Adipose tissue (tissue), 3 donors: ENCODE results near the gene PBX1. TPM values are rescaled to one million over a fixed set of nuclear protein-coding genes. Genes with fewer than 3 reads are reported as not detected.

Experiments
- H3K27ac ChIP-seq: one replicate; pipeline ENCODE4 v1.5.1; 2013; ENCODE audit warnings: low read depth, low read length
- WGBS, 3 donors: extraction: QIAGEN DNeasy Blood & Tissue Kit; methylation state at CpG; one replicate each; pipeline ENCODE4 v1.1.7; 2013; 5-methylcytosine and 5-hydroxymethylcytosine counted together
- polyA plus RNA-seq, 3 donors: library from polyadenylated mRNA; stranded (reverse); fragments of 200-250 nt; gene quantifications; one replicate each; pipeline ENCODE4 v1.2.3, GENCODE V29; 2013
- donor health status: healthy with polysubstance abuse.
- donor health status: Bipolar disorder and iron deficiency.
- donor health status: healthy.

PBX1 gene
- polyA plus RNA-seq, 3 donors: 23.8 to 45.7 (median 24.1) TPM

DNA sequence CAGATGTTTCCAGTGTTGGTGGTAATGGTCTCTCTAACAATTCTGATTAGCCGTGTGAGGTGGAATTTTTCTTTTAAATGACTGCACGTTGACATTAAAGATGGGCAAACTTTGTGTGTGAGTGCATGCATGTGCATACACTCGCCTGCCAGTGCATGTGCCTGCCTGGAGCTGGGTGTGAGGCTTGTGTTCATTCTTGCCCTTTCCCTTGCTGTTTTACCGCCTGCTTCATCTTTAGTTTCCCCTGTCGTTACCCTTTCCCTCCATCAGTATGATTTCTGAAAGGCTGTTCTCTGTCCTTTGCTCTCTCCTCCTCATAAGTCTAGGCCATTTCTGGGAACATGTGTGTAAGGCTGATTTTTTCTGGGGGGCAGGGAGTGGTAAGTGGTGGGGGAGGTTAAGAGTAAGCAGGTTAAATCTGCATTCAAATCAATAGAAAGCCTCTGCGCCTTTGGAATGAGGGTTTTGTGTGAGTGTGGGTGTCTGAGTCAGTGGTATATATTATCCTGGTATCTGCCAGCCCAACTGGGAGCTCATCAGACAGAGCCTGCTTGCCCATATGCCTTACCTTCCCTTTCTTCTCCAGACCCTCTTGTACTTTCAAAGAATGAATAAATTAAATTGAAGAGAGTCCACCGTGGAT is 112.5 kb downstream of the PBX1 start:
- WGBS, 3 donors: 50 to 83% (median 82%) methylated on average over 7 of the region's 7 CpGs
- H3K27ac ChIP-seq: no peak overlapping the region

DNA sequence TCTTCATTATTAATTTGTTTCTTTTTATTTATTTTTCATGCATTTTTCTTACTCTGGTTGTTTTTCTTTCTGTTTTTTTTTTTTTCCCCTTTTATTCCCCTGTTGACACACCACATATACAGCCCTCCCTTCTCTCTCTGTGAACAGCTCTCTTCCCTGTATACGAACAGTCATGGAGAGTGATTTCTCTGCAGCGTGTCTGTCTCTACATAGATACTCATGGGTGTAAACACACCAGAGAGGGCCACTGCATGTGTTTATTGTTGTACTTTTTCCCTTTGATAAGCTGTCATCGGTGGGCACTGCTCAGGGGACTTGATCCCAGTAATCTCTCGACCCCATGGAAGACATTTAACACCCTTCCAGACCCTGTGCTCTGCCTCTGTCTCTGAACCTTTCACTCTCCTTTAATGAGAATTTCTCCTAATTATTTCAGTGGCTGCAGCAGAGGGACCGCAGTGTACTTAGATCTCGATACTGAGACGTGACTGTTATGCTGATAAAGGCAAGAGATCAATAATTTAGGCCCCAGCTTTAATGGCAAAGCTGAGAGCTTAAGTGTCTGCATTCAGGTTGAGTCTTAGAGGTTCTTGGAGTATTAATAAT is 113.1 kb downstream of the PBX1 start:
- WGBS, 3 donors: 23 to 74% (median 70%) methylated on average over 7 of the region's 7 CpGs
- no peak overlapping the region for H3K27ac ChIP-seq

GRCh38 chr1:164672588-164672987 is 113.6 kb downstream of the PBX1 start:
- H3K27ac ChIP-seq: no peak overlapping the region
- 46 to 92% (median 84%) methylated on average over 3 of the region's 3 CpGs for WGBS, 3 donors

DNA sequence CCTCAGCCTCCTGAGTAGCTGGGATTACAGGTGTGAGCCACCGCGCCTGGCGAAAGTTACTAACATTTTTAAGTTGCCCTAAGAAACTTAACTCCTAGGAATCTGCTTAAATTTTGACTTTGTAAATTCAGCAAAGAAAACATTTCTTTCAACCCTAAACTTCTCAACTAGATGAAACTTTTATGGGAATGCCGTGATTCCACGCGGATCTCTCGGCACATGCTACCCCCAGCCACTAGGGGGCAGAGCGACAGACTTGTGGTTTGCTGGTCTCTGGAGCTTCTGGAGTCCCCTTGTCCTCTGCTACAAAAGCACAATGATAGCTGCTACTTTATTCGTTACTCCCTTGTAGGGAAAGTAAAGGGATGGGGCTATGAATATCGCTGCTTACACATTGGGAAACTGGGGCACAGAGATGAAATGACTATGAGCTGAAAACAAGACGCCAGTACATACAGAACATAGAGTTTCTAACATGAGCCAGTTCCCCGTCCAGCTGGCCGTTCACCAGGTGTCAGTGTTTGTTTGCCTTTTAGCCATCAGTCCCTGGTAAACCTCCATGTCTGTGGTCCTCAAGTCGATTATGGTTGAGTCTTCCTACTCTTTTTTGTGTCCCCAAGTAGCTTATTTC is 114.7 kb downstream of the PBX1 start:
- H3K27ac ChIP-seq: no peak overlapping the region
- 84 to 92% (median 91%) methylated on average over 14 of the region's 14 CpGs for WGBS, 3 donors

- H3K27ac ChIP-seq: no peak overlapping the region
- 91 to 94% (median 92%) methylated on average over 4 of the region's 4 CpGs for WGBS, 3 donors
These were observed 116.4 kb downstream of the PBX1 start for GRCh38 chr1:164675342-164675904.

DNA sequence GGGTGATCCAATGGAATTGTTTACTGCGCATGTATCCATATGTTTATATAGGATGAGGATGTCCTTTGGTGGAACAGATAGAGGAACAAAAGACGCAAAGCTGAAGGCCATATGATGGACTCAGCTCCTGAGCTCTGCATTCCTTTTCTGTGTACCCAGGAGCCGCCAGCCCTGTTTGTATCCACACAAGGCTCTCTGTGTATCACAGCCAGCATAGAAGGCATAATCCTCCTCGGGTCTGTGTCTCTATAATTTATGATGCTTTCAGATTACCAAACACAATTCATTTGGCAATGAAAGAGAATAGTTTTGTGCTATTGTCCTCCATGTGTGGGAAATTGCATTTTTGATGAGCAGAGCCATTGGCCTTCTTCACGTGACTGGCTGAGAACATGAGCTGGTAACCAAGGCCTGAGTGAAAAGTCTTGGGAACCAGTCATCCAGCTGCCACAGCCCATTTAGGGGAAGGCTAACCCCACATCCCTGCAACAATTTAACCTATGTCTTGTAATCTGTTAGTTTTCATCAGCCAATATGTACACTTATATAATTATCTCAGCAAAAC is 119.2 kb downstream of the PBX1 start:
- 79 to 81% (median 81%) methylated on average over 5 of the region's 5 CpGs for WGBS, 3 donors

GRCh38 chr1:164682570-164682969 is 123.6 kb downstream of the PBX1 start:
- H3K27ac ChIP-seq: no peak overlapping the region
- WGBS, 3 donors: 89 to 95% (median 95%) methylated on average over 6 of the region's 6 CpGs

More for the DNA sequence above, 119.2 kb downstream of the PBX1 start:
- no peak overlapping the region for H3K27ac ChIP-seq

DNA sequence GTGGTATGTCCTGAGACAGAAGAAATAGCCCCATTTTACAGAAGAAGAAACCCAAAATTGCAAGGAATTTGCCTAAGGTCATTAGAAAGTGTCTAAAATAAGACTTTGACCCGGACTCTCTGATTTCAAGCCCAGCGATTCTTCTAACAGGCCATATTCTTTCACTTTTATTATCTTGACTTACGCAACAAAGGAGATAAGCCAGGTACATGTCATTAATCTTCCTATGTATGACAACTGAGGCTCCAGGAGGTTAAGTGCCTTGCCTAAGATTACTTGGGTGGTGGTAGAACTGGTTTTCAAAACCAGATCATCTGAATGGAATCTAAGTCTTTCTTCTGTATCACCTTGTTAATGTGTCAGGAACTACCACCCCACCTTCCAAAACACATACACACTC is 124.3 kb downstream of the PBX1 start:
- WGBS, 3 donors: 31 to 85% (median 81%) methylated on average over 3 of the region's 3 CpGs
- no peak overlapping the region for H3K27ac ChIP-seq

GRCh38 chr1:164685266-164686035 is 126.5 kb downstream of the PBX1 start:
- no peak overlapping the region for H3K27ac ChIP-seq
- WGBS, 3 donors: 46 to 70% (median 49%) methylated on average over 3 of the region's 3 CpGs

GRCh38 chr1:164687777-164688176 is 128.8 kb downstream of the PBX1 start:
- 73 to 93% (median 92%) methylated on average over 4 of the region's 4 CpGs for WGBS, 3 donors
- no peak overlapping the region for H3K27ac ChIP-seq

DNA sequence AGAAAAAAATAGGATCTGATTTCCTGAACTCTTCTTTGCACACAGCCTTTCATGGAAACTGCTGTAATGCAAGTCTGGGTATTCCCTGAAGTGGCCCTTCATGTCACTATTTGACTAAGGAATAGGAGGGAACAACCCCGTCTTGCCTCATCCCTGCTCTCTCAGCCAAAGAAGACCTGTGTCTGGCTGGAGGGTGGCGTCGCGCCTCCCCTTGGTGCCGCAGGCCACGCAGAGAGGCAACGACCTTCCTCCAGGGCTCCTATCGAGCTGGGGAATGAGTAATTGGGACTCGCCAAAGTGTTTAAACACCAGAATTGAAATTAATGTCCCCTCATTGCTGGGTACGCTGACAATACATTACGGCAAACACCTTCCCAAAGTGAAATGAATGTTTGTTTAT is 129.8 kb downstream of the PBX1 start:
- WGBS, 3 donors: 70 to 90% (median 87%) methylated on average over 11 of the region's 11 CpGs
- no peak overlapping the region for H3K27ac ChIP-seq

- H3K27ac ChIP-seq: no peak overlapping the region
- WGBS, 3 donors: 82 to 83% (median 82%) methylated on average over 13 of the region's 13 CpGs
These were observed 130.9 kb downstream of the PBX1 start for GRCh38 chr1:164689672-164690511.

DNA sequence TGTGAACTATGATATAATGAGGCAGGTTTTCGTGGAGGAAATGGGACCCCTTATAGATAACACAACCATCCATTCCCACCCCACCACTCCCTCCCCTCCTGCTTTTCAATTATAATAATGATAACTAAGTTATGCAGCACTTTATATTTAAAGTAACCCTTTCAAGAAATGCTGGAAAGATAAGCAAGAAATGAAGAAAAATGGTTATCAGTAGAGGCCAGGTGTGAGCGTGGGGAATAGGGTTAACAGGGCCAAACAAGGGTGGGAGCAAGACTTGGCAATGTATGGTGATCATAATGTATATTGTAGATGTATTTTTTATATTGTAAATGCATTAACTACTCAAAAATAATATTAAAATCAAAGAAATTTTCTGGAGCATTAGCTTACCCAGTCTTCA is 133.4 kb downstream of the PBX1 start:
- 87 to 96% (median 89%) methylated on average over 2 of the region's 2 CpGs for WGBS, 3 donors
- H3K27ac ChIP-seq: no peak overlapping the region

DNA sequence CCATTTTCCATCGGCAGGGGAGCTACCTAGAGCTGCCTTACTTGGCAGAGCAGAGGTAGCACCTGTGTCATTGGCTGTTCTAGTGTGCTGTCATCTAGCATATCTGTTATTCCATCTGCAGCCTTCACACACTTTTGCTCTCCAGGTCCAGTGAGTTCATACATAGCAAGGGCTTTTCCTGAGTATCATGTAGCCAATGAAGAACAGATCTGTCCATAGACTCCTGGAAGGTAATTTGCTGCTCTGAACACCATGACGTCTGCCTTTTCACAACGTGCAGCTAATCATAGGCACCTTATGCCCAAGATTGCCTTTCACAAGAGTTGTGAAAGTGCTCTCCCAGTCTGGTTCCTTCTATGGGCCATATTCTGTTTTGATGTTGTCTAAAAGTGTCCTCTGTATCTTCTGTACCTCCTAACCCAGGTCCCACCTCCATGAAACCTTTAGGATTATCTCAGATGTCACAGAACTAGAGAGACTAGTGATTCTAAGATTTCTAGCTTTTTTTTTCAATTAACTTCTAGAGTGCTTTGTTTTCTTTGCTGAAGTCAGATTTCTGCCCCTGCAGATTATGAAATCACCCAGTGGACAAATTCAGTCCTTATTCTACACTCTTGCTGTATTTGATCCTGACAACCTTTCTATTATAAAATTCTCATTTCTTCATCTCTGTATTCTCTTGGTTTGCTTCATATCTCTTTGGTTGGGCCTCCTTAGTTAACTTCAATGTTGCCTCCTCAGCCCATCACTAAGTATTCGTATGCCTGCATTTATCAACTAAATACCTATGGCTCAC is 134.8 kb downstream of the PBX1 start:
- WGBS, 3 donors: 55 to 83% (median 78%) methylated on average over 4 of the region's 4 CpGs
- H3K27ac ChIP-seq: no peak overlapping the region

- H3K27ac ChIP-seq: no peak overlapping the region
- WGBS, 3 donors: 68 to 93% (median 93%) methylated on average over 2 of the region's 2 CpGs
These were observed 135.5 kb downstream of the PBX1 start for GRCh38 chr1:164694505-164694904.

DNA sequence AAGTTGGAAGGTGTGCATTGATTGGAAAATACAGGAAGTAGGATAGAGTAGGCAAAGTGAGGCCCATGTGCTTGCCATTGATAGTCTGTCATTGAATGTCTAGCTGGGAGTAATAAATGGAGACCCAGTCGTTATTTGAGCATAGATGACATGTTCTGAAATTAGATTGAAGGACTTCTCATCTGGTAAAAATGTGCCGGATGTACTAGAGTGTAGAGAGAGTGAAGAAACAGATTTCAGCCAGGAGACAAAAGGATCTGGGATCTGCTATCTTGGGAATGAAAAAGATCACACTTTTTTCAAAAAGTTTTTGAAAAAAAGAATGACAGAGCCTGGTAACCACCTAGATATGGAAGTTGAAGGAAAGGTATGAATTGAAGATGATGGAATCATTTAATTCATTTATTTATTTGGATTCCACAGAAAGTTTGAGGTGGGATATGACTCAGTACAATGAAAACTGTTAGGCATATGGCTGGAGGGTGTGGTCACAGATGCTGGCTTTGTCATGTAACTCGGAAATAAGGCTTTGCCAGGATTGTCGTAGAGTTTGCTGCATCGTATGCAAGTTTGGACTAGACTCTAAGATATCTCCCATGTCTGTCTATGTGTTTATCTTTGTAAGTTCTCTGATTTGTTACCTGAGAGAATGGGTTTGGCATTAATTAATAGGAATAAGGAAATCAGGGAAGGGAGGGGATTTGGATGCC is 137.1 kb downstream of the PBX1 start:
- WGBS, 3 donors: 73 to 87% (median 80%) methylated on average over 5 of the region's 5 CpGs
- H3K27ac ChIP-seq: no peak overlapping the region
